Natural killer cell (primary cell): ENCODE results near the gene GSN. TPM values are rescaled to one million over a fixed set of nuclear protein-coding genes. Genes with fewer than 3 reads are reported as not detected.
A peak's percentile ranks its signal among the peaks of the same experiment; 100 is the strongest.

Experiments
- ATAC-seq, 3 donors: fragments of 150-1000 bp in 2 of 3; fragments of 200-7000 bp in 1 of 3; cut with Tn5 transposase; 1 replicate in 1 of 3; 2 replicates in 2 of 3; pipeline ENCODE4 v1.10.0; 2021; ENCODE audit warnings: mild to moderate bottlenecking in 2 of 3, moderate library complexity in 2 of 3
- DNase-seq, 2 donors: peaks; one replicate each; pipeline versions ENCODE4 v3.0.0 to v3.0.0-alpha.2; 2013 to 2021; ENCODE audit warnings: mixed read lengths in 1 of 2
- H3K27ac ChIP-seq: one replicate; pipeline ENCODE4 v1.5.1; 2013; ENCODE audit warnings: mild to moderate bottlenecking, low read length
- H3K27me3 ChIP-seq: one replicate; pipeline ENCODE4 v1.6.1; 2013; ENCODE audit warnings: low read length; ENCODE audit not compliant: control insufficient read depth, insufficient read depth
- H3K36me3 ChIP-seq: one replicate; pipeline ENCODE4 v1.6.1; 2013; ENCODE audit warnings: low read length; ENCODE audit not compliant: control insufficient read depth, insufficient read depth
- H3K4me1 ChIP-seq: one replicate; pipeline ENCODE4 v1.6.1; 2013; ENCODE audit warnings: low read length; ENCODE audit not compliant: control insufficient read depth, insufficient read depth
- H3K4me3 ChIP-seq: one replicate; pipeline ENCODE4 v1.5.1; 2013; ENCODE audit warnings: low read length
- H3K9me3 ChIP-seq: one replicate; pipeline ENCODE4 v1.6.1; 2013; ENCODE audit warnings: low read length; ENCODE audit not compliant: control insufficient read depth, insufficient read depth
- H3K27ac Mint-ChIP-seq, 2 donors: one replicate each; pipeline ENCODE4 v1.8.0; 2022; ENCODE audit warnings: mild to moderate bottlenecking in 2 of 2, mixed read lengths in 2 of 2, moderate library complexity in 1 of 2
- H3K27me3 Mint-ChIP-seq, 2 donors: one replicate each; pipeline ENCODE4 v1.8.0; 2022; ENCODE audit warnings: low read depth in 2 of 2, mixed read lengths in 2 of 2
- H3K36me3 Mint-ChIP-seq: one replicate; pipeline ENCODE4 v1.8.0; 2022; ENCODE audit warnings: mixed read lengths
- H3K4me1 Mint-ChIP-seq, 2 donors: one replicate each; pipeline ENCODE4 v1.8.0; 2022; ENCODE audit warnings: mixed read lengths in 2 of 2
- H3K4me3 Mint-ChIP-seq: one replicate; pipeline ENCODE4 v1.8.0; 2022; ENCODE audit warnings: mild to moderate bottlenecking, moderate library complexity, mixed read lengths
- H3K9me3 Mint-ChIP-seq, 2 donors: one replicate each; pipeline ENCODE4 v1.8.0; 2022; ENCODE audit warnings: mixed read lengths in 2 of 2
- WGBS: methylation state at CpG from one replicate; pipeline ENCODE4 v1.1.7; 2013; ENCODE audit warnings: missing lambda C conversion rate; ENCODE audit not compliant: insufficient coverage; 5-methylcytosine and 5-hydroxymethylcytosine counted together
- intact Hi-C: fragments of 100-400 bp; cut with micrococcal nuclease; formaldehyde crosslinking; loops from one replicate; pipeline ENCODE4 v1.14.2; 2022
- total RNA-seq, 4 donors: library from RNA; stranded (reverse); fragments of 120-200 nt in 1 of 4; gene quantifications; one replicate each; pipeline versions ENCODE4 v1.2.3 to v1.2.4, GENCODE V29; 2013 to 2022
- TF ChIP-seq, protein P1 (sequence below): fragments of 200-600 bp; IDR thresholded peaks from one replicate; pipeline ENCODE4 v1.8.0; 2022; ENCODE audit warnings: antibody characterized with exemption

The GSN gene
- total RNA-seq, 3 donors from 2014 or later (not counting 1 experiment from before 2014, with no cell fraction given): 92.9 to 103 (median 103) TPM

DNA sequence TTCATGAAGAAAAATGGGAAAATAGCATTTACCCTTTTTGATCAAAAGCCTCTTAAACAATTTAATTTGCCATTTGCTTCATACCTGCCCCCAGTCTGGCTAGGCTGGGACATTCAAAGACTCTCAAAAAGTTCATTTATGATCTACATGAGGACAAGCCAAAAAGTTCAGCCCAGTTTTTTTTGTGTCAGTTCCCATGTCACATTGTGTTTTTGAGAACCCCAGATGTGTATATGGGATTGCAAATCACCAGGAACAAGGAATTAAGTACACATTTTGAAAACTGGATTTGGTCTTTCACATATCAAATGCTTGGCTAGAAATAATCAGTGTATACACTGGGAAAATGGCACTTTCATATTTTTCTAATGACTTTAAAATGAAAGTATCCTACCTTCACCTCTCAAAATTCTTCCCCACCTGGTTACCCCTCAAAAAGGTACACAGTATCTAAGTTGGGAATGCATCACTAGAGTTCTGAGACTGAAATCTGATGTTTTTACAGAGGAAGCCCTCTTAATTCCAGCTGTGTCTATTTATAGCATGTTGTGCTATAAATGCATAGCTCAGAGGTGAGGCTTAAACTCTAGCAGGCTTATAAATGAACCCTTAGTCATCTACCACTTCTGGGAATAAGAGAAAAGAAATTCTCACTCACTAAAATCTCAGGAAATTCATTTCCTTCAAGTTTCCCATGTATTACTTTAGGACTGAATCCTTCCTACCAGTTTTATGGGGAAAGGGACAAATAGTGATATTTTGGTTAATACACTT is 92.8 kb downstream of the GSN start:
- Mint-ChIP-seq H3K9me3 (no peaks in the 10 kb centered on the region), H3K27ac (peak overlapping the region; percentile 93 to 94), H3K27me3 (no peaks in the 10 kb centered on the region), H3K4me1 (peaks cover 90 to 91% of the 10 kb centered on the region in 2 donors), H3K36me3 (no peaks in the 10 kb centered on the region), H3K4me3 (peak overlapping the region; percentile 65)
- Histone ChIP-seq H3K36me3 (peaks cover 10% of the 10 kb centered on the region), H3K9me3 (no peaks in the 10 kb centered on the region), H3K4me3 (no peak overlapping the region), H3K4me1 (peaks cover 39% of the 10 kb centered on the region), H3K27me3 (no peaks in the 10 kb centered on the region), H3K27ac (peak overlapping the region; percentile 51)
- TF ChIP-seq, protein P1, sequence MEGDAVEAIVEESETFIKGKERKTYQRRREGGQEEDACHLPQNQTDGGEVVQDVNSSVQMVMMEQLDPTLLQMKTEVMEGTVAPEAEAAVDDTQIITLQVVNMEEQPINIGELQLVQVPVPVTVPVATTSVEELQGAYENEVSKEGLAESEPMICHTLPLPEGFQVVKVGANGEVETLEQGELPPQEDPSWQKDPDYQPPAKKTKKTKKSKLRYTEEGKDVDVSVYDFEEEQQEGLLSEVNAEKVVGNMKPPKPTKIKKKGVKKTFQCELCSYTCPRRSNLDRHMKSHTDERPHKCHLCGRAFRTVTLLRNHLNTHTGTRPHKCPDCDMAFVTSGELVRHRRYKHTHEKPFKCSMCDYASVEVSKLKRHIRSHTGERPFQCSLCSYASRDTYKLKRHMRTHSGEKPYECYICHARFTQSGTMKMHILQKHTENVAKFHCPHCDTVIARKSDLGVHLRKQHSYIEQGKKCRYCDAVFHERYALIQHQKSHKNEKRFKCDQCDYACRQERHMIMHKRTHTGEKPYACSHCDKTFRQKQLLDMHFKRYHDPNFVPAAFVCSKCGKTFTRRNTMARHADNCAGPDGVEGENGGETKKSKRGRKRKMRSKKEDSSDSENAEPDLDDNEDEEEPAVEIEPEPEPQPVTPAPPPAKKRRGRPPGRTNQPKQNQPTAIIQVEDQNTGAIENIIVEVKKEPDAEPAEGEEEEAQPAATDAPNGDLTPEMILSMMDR: no peak
- intact Hi-C loops: loop anchor here (1.0 kb wide), 1 partner anchor 7 kb away; no protein-coding TSS in a partner anchor
- DNase-seq (no peak), ATAC-seq (no peak)

DNA sequence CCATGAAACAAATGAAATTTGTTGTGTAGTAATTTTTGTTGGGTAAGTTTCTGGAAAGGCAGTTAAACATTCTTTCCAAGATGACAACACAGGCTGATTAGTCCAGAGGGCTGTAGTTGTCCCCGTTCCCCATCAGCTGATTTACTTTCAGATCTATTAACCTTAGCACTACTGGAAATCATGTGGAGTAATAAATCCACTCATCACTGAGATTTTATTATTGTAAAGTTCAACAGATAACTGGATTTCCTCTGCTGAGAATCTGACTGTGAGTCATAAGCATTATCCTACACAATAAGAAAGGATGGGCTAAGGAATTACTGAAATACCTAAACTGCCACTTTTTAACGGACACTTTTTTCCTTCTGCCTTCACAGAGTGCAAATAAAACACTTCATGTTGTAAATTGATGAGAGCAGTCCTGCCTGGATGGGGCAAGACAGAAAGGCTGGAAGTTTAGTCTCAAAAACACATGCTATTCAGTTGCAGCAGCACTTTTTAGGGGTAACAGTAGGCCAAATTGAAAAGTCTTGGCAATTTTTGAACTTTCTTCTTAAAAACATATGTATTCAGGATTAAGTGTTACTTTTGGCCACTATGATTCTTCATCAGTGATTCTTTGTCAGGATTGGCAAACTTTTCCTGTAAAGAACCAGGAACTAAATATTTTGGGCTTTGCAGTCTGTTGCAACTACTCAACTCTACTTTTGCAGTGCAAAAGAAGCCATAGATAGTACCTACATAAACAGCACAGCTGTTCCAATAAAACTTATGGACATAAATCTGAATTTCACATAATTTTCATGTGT is 95.1 kb downstream of the GSN start:
- Mint-ChIP-seq H3K27ac (peak overlapping the region; percentile 93 to 94), H3K4me1 (peaks cover 85 to 89% of the 10 kb centered on the region in 2 donors)
- ATAC-seq: no peak

DNA sequence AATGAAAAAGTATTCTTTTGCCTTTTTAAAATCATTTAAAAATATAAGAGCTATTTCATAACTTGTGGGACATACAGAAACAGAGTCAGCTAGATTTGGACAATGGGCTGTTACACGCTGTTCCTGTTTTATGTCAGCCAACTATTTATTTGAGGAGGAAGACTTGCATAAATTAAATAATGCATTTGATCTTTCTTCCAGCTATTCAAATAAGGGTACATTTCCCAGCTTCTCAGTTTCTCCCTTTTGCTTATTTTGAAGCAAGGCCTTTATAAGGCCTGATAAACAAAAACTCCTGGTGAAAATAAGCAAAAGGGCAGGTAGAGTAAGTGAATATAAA is 95.6 kb downstream of the GSN start:
- Mint-ChIP-seq H3K4me3 (peak overlapping the region; percentile 29), H3K27me3 (no peaks in the 10 kb centered on the region), H3K4me1 (peaks cover 83 to 87% of the 10 kb centered on the region in 2 donors), H3K27ac (peak overlapping the region; percentile 93 to 94), H3K36me3 (no peaks in the 10 kb centered on the region), H3K9me3 (no peaks in the 10 kb centered on the region)
- Histone ChIP-seq H3K9me3 (no peaks in the 10 kb centered on the region), H3K27ac (no peak overlapping the region), H3K36me3 (peaks cover 18% of the 10 kb centered on the region), H3K4me3 (no peak overlapping the region), H3K27me3 (no peaks in the 10 kb centered on the region), H3K4me1 (peaks cover 22% of the 10 kb centered on the region)
- ATAC-seq: no peak
- intact Hi-C loops: no loop called here
- DNase-seq: no peak
- WGBS: 43% methylated on average over 1 of the region's 1 CpG
- TF ChIP-seq, protein P1: no peak

More for the DNA sequence above, 95.1 kb downstream of the GSN start:
- WGBS: 80% methylated on average over 1 of the region's 2 CpGs
- Histone ChIP-seq H3K4me1 (peaks cover 26% of the 10 kb centered on the region), H3K27me3 (no peaks in the 10 kb centered on the region), H3K4me3 (no peak overlapping the region), H3K27ac (no peak overlapping the region), H3K36me3 (peaks cover 18% of the 10 kb centered on the region), H3K9me3 (no peaks in the 10 kb centered on the region)
- Mint-ChIP-seq H3K27me3 (no peaks in the 10 kb centered on the region), H3K4me3 (peak overlapping the region; percentile 56), H3K36me3 (no peaks in the 10 kb centered on the region), H3K9me3 (no peaks in the 10 kb centered on the region)
- DNase-seq: no peak
- TF ChIP-seq, protein P1: no peak
- intact Hi-C loops: no loop called here
